Omental fat pad (tissue), 4 donors: ENCODE measurements around the gene RNF150. TPM values are rescaled to one million over a fixed set of nuclear protein-coding genes. Genes with fewer than 3 reads are reported as not detected.
"Not testable (repeated sequence)": the region's sequence is repeated elsewhere in the genome, so short reads cannot be mapped to it uniquely, and the experiment has no call there.

Experiments
- ATAC-seq: fragments of 150-250 bp; one replicate; pipeline ENCODE4 v1.9.1; 2016; ENCODE audit warnings: mild to moderate bottlenecking, moderate library complexity; ENCODE audit not compliant: low FRiP score
- DNase-seq: peaks from one replicate; pipeline ENCODE4 v3.0.0-alpha.2; 2019; ENCODE audit warnings: low spot score
- CTCF ChIP-seq, 3 donors: fragments of 450-650 bp; IDR thresholded peaks; one replicate each; pipeline ENCODE4 v1.5.1; 2016 to 2017; ENCODE audit warnings: antibody characterized with exemption in 3 of 3, mild to moderate bottlenecking in 3 of 3, moderate library complexity in 2 of 3
- total RNA-seq, 4 donors: library from RNA; depleted of rRNA; stranded (reverse); fragments of >200 nt; gene quantifications; one replicate each; pipeline ENCODE4 v1.1.0, GENCODE V29; 2016

Gene RNF150
- total RNA-seq, 4 donors from 2014 or later = 9.8 to 40.1 (median 15.6) TPM

- DNase-seq (no peak), ATAC-seq (no peak)
- TF ChIP-seq CTCF (IDR thresholded peaks at IDR 0.05) = no peak
These were observed 36.1 kb upstream of the RNF150 start for GRCh38 chr4:141169391-141169790.

GRCh38 chr4:141165001-141165400 is 31.7 kb upstream of the RNF150 start:
- not testable (repeated sequence) for DNase-seq, ATAC-seq

GRCh38 chr4:141159027-141159426 is 25.8 kb upstream of the RNF150 start:
- no peak for TF ChIP-seq CTCF (IDR thresholded peaks at IDR 0.05)
- DNase-seq (no peak), ATAC-seq (no peak)

- no peak for ATAC-seq
- no peak for TF ChIP-seq CTCF (IDR thresholded peaks at IDR 0.05)
- DNase-seq = no peak
These were observed 24.9 kb upstream of the RNF150 start for GRCh38 chr4:141158219-141158618.

- DNase-seq (no peak), ATAC-seq (no peak)
- no peak for TF ChIP-seq CTCF (IDR thresholded peaks at IDR 0.05)
These were observed 22.3 kb upstream of the RNF150 start for GRCh38 chr4:141155586-141155985.

- DNase-seq = no peak
- ATAC-seq = no peak
- TF ChIP-seq CTCF (IDR thresholded peaks at IDR 0.05) = no peak
These were observed 21.5 kb upstream of the RNF150 start for GRCh38 chr4:141154725-141155124.

- TF ChIP-seq CTCF (IDR thresholded peaks at IDR 0.05) = no peak
These were observed 20.7 kb upstream of the RNF150 start for GRCh38 chr4:141153751-141154510.

More at GRCh38 chr4:141153751-141154510, 20.7 kb upstream of the RNF150 start:
- ATAC-seq (peak; percentile 75), DNase-seq (no peak)
